DMS114 treated with DMSO at 0.1 percent for 48 hours (cell line): ENCODE results near the gene LATS2.

ENCODE experiments used
- DNase-seq: peaks from one replicate; lab custom pipeline; 2025; ENCODE audit not compliant: unreplicated experiment; lab: John Stamatoyannopoulos, UW

The LATS2 gene

GRCh38 chr13:21048901-21049698, 12.3 kb downstream of the LATS2 start:
- no peak for DNase-seq

- no peak for DNase-seq
Observed at GRCh38 chr13:21047591-21048282, 13.6 kb downstream of the LATS2 start.

DNA sequence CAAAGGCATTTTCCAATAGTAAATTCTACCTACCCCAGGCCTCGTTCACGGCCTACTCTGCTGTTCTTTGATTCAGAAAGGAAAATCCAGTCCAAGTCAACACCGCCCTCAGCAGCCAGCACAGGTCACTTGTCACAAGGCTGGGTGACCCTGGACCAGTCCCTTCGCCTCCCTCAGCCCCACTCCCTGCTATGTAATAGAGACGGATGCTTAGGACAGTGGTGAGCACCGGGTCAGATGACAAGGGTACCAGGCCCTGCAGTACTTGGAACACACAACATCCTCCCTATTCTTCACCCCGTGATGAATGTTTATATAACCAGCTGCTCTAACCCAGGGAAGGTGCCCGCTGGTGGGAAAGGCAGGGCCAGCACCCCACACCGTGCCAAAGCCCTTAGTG, 14.3 kb downstream of the LATS2 start:
- no peak for DNase-seq

- DNase-seq, result no peak
Observed at GRCh38 chr13:21046203-21046602, 15.2 kb downstream of the LATS2 start.

GRCh38 chr13:21045100-21045499, 16.3 kb downstream of the LATS2 start:
- no peak for DNase-seq

GRCh38 chr13:21043898-21044297, 17.5 kb downstream of the LATS2 start:
- DNase-seq, result no peak

GRCh38 chr13:21040120-21040826, 21.1 kb downstream of the LATS2 start:
- no peak for DNase-seq

- no peak for DNase-seq
Observed at GRCh38 chr13:21039097-21039800, 22.1 kb downstream of the LATS2 start.

GRCh38 chr13:21037656-21038055, 23.7 kb downstream of the LATS2 start:
- DNase-seq, result no peak

GRCh38 chr13:21035498-21035897, 25.9 kb downstream of the LATS2 start:
- DNase-seq, result no peak

- no peak for DNase-seq
Observed at GRCh38 chr13:21034603-21035191, 26.7 kb downstream of the LATS2 start.

DNA sequence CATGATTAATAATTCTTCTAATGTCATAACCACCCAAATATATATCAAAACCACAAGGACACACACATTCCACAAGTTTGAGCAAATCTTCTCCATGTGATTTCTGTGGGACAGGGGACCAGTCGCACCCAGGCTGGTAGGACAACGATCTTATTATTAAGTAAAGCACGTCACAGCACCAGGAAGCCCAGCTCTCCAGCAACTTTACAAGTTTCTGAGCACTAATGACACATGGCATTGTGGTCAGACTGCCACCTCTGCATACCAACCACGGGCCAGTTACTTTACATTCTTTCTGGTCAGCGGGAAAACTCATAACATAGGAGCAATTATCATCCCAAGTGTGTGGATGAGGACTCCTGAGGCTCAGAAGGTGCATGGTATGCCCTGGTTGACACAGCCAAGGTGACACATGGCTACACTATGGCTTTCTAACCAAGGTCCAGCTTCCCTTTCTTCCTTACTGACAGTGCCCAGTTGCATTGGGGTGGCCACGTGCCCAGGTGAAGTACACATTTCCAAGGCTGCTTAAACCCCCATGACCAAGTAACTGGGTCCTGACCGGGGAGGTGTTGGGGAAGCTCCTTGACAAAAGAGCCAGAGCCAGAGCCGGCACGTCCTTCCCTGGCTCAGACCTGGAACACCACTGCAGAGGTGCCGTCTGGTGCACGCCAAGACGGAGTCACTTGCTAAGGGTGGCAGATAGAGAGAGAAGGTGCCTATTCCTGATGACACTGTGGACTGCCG, 27.4 kb downstream of the LATS2 start:
- no peak for DNase-seq

GRCh38 chr13:21033212-21033840, 28.1 kb downstream of the LATS2 start:
- DNase-seq, result no peak

DNA sequence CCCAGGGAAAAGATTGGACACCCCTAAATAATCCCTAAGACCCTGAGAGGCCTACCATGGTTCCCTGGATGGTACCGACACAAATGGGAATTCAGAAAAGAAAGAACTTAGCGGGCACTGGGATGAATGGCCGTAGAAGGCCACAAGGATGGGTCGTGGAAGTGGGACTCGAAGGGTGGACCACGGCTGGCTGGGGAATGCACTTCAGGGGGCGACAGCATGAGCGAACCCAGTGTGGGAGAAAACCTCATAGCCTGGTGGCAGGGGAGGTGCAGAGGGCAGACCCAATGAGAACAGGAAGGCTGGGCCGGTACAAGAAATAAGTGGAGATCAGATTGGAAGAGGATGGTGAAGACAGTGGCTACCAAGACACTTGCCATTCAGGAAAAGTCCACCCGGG, 28.7 kb downstream of the LATS2 start:
- no peak for DNase-seq

DNA sequence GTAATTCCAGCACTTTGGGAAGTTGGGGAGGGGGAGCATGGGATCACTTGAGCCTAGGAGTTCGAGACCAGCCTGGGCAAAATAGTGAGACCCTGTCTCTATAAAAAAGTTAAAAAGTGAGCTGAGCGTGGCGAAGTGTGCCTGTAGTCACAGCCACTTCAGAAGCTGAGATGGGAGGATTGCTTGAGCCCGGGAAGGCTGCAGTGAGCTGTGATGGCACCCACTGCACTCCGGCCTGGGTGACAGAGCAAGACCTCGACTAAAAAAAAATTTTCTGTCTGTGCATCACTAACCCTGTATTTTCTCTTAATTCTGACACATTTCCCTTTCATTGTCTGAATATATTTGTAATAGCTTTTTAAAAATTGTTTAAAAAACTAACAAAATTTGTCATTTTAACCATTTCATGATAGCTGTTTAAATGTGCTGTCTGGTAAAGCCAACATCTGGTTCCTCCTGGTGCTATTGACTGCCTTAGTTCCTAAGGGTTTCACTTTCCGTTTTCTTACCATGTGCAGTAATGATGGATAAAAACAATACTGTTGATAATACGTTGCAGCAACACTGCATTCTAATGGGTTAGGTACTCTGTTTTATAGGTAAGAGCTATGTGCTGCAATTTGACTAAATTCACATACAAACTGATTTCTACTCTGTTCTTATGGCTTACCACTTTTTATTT, 29.7 kb downstream of the LATS2 start:
- no peak for DNase-seq

DNA sequence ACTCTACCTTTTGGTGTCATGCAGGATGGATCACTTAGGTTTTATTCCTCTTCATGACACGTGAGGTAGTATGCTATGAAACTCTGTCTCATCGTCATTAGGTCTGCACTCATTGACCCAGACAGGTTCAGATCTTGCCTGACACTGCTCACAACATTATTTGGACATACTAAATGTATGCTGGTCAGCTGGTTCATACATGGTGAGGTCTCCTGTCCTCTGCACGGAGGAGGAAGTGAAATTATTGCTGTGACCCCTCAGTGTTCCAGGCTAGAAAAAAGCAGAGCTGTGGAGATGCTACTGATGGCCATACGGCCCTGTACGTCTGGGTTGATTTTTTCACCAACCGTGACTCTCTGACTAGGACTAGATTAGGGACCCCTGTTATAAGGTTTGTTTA, 35.8 kb downstream of the LATS2 start:
- no peak for DNase-seq

DNA sequence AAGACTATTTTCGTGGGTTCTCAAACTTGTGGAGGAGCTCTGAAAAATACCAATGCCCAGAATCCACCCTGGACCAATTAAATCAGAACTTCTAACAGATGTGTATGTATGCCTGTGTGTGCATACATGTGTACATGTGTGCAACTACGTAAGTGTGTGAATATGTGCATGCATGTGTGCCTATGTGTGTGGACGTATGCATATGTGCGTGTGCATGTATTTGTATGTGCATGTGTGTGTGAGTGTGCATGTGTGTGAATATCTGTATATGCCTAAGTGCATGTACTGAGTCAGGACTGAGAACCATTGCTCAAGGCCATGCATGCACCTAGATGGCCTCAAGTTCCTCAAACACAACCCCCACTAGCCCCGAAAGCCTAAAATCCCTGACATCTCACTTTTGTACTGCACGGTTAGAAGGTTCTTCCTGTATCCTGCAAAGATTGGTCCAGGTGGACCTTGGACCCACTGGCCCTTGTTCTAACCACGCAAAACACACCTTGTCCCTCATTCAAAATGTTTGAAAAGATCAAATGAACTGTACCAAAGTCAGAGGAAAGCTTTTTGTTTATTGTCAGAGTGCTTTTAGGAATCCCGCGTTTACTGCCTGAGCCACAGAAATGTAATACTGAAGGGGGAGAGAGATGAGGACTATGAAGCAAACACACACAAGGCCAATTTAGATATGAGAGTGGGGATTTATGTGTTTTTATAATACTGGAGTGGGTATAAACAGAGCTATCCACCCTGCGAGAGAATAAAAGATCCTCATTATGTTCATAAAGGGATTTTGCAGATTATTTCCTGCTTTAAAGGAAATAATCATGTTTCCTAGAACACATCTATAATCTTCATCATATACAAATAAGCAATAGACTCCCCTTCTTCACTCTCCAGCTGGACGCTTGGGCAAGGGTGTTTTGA, 39.1 kb downstream of the LATS2 start:
- no peak for DNase-seq

DNA sequence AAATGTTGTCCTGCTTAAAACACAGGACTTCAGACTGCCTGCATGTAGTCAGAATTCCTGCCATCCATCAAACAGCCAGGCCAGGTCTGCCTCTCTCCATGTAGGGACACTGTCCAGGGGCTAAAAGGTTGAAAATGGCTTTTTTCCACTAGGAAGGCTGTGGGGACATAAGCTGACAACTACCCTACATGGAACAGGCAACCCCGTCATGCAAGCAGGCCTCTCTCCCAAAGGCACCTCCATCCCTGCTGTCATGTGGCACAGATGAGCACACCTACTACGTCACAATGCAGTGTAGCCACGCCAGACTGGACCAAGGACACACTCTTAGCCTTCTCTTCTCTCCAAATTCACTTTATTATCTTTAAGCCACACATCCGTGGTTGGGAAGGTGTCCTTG, 40.8 kb downstream of the LATS2 start:
- no peak for DNase-seq
